Activated CD4-positive, alpha-beta T cell treated with anti-CD3 and anti-CD28 coated beads, Interleukin-2, amount 10 ng/mL, durations not matched to agents 7 days and 5 days (primary cell): ENCODE data around the gene RNF181. TPM values are rescaled to one million over a fixed set of nuclear protein-coding genes. Genes with fewer than 3 reads are reported as not detected.
"Not testable (repeated sequence)": the region's sequence is repeated elsewhere in the genome, so short reads cannot be mapped to it uniquely, and the experiment has no call there.

Experiments used
- CTCF ChIA-PET: fragments of 350-600 bp; sonication (Branson Sonifier 250); formaldehyde crosslinking; loops from one replicate; lab custom pipeline; 2021; ENCODE audit warnings: antibody characterized with exemption; lab: Charles Lee
- POLR2A ChIA-PET: fragments of 350-600 bp; sonication (Branson Sonifier 250); formaldehyde crosslinking; loops from one replicate; lab custom pipeline; 2021; ENCODE audit warnings: antibody characterized with exemption; lab: Charles Lee
- DNase-seq: peaks from one replicate; pipeline ENCODE4 v3.0.0-alpha.2; 2020
- H3K27ac Mint-ChIP-seq: one replicate; pipeline ENCODE4 v1.8.0; 2021; ENCODE audit warnings: mild to moderate bottlenecking, moderate library complexity, mixed read lengths
- H3K27me3 Mint-ChIP-seq: one replicate; pipeline ENCODE4 v1.8.0; 2021; ENCODE audit warnings: mixed read lengths
- H3K36me3 Mint-ChIP-seq: one replicate; pipeline ENCODE4 v1.8.0; 2021; ENCODE audit warnings: low read depth, mixed read lengths
- H3K4me1 Mint-ChIP-seq: one replicate; pipeline ENCODE4 v1.8.0; 2021; ENCODE audit warnings: mixed read lengths
- H3K4me3 Mint-ChIP-seq: one replicate; pipeline ENCODE4 v1.8.0; 2021; ENCODE audit warnings: mild to moderate bottlenecking, moderate library complexity, mixed read lengths
- H3K9me3 Mint-ChIP-seq: one replicate; pipeline ENCODE4 v1.8.0; 2021; ENCODE audit warnings: mixed read lengths
- total RNA-seq, 2 experiments: library from RNA; stranded (reverse); gene quantifications; one replicate each; pipeline ENCODE4 v1.2.3, GENCODE V29; 2021

The RNF181 gene
- total RNA-seq, 2 experiments from 2014 or later: 89.7 to 106 TPM

DNA sequence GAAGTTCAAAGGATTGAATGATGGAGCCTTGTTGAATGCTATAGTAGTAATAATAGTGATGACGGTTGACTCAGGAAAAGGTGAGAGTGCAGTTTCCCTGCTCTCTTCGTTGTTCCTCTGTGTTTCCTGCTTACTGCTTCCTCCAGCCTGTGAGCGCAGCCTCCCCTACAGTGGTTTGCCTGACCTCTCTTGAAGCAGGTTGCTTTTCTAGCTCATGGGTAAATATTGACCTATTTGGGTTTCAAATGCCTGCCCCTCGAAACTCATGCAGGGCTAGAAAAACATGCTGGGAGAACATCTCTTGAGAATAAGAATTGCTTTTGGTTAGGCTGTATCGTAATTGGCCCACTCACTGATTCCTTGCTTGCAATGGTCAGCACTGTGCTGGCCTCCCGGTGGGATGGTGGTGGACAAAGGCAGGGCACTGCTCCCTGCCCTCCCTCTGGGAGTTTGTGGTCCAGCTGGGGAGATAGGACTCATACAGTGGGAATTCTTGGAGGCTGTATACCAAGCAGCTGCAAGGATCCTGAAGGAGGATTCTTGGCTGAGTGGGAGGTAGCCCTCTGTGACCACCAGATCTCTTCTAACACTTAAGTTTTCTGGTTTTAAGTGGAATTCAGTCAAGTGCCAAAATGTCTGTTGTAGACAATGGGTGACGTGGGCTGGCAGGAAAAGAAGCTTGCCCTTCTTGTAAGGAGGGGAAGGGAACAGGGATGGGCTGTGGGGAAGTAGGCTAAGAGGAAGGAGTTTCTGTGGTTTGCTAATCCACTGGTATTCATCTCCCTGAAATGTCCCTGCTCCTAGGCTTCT lies 5.4 kb upstream of the RNF181 start:
- H3K4me3 Mint-ChIP-seq: no peak overlapping the region
- H3K27me3 Mint-ChIP-seq: no peaks in the 10 kb centered on the region
- ChIA-PET CTCF (interaction anchor here (0.9 to 2.2 kb wide), 3 partner anchors 11 to 162 kb away, joined by 3 to 7 read pairs (median 4); no protein-coding TSS in a partner anchor), POLR2A (interaction anchor here (0.6 to 0.7 kb wide), 2 partner anchors 169 to 182 kb away, joined by 3 to 4 read pairs; no protein-coding TSS in a partner anchor)
- peaks cover 47% of the 10 kb centered on the region for H3K4me1 Mint-ChIP-seq
- no peaks in the 10 kb centered on the region for H3K9me3 Mint-ChIP-seq
- peaks cover 11% of the 10 kb centered on the region for H3K36me3 Mint-ChIP-seq
- H3K27ac Mint-ChIP-seq: no peak overlapping the region
- DNase-seq: no peak

DNA sequence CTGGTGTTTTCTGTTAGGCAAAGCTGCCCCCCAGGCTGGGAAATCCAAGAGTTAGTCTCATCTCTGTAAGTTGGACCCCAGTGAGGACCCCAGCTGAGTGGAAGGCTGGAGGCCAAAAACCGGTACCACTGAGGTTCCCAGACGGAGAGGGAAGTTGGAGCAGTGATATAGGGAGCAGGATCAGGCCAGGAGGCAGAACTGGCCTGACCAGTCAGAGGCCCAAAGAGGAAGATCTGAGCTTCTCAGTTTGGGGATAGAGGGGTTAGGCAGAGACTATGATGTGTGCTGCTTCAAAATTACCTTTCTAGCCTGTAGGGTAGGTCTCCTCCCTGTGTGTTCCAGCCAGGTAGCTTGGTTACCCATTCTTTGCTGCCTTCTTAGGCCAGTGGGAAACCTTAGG lies 4.6 kb upstream of the RNF181 start:
- Mint-ChIP-seq H3K9me3 (no peaks in the 10 kb centered on the region), H3K27ac (no peak overlapping the region), H3K36me3 (peaks cover 15% of the 10 kb centered on the region), H3K27me3 (no peaks in the 10 kb centered on the region), H3K4me1 (peaks cover 46% of the 10 kb centered on the region), H3K4me3 (no peak overlapping the region)
- ChIA-PET POLR2A (interaction anchor here (0.6 kb wide), 1 partner anchor 170 kb away, joined by 4 read pairs; no protein-coding TSS in a partner anchor), CTCF (interaction anchor here (0.9 to 2.2 kb wide), 4 partner anchors 10 to 162 kb away, joined by 3 to 7 read pairs (median 5); partner anchors contain the start of gene VAMP8)
- no peak for DNase-seq

DNA sequence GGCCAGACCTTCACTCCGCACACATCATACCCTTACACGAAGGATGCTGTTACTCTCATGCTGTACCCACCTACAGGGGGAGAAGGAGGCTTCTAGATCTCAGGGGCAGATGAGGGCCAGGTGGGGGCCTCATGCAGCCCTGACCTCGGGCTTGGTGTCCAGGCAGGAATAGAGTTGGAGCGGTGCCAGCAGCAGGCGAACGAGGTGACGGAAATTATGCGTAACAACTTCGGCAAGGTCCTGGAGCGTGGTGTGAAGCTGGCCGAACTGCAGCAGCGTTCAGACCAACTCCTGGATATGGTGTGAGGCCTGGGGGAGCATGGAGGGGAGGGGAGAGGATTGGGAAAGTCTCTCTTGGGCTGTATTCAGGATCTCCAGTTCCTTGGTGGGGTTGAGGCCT lies 4.0 kb upstream of the RNF181 start:
- ChIA-PET CTCF (interaction anchor here (0.8 to 2.2 kb wide), 4 partner anchors 9 to 163 kb away, joined by 3 to 7 read pairs (median 4); partner anchors contain the start of gene VAMP8), POLR2A (no interaction called here)
- H3K27me3 Mint-ChIP-seq: no peaks in the 10 kb centered on the region
- H3K9me3 Mint-ChIP-seq: no peaks in the 10 kb centered on the region
- no peak for DNase-seq
- H3K4me3 Mint-ChIP-seq: no peak overlapping the region
- peaks cover 16% of the 10 kb centered on the region for H3K36me3 Mint-ChIP-seq
- H3K27ac Mint-ChIP-seq: no peak overlapping the region
- peaks cover 47% of the 10 kb centered on the region for H3K4me1 Mint-ChIP-seq

DNA sequence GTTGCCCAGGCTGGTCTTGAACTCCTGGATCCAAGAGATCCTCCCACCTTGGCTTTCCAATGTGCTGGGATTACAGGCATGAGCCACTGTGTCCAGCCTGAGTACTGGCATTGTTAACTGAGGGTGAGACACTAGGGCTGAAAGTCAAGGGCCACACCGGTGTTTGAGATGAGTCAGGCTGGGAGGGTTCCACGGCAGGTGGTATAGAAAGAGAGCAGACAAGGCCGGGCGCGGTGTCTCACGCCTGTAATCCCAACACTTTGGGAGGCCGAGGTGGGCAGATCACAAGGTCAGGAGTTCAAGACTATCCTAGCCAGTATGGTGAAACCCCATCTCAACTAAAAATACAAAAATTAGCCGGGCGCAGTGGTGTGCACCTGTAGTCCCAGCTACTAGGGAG lies 3.2 kb upstream of the RNF181 start:
- not testable (repeated sequence) for H3K9me3 Mint-ChIP-seq

DNA sequence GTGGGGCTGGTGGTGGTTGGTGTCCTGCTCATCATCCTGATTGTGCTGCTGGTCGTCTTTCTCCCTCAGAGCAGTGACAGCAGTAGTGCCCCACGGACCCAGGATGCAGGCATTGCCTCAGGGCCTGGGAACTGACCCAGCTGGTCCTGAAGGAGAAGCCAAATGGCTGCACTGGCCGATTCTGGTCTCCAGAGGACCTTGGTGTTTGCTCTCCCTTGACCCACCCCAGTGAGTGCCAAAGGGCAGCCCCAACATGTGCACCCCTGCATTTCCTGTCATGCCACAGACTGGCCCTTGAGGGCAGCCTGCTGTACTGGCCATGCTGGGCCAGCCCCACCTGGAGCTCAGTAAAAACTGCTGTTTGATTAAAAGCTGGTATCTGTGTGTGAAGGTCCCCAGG lies 2.5 kb upstream of the RNF181 start:
- Mint-ChIP-seq H3K27me3 (no peaks in the 10 kb centered on the region), H3K4me1 (peaks cover 46% of the 10 kb centered on the region), H3K36me3 (peaks cover 25% of the 10 kb centered on the region), H3K4me3 (no peak overlapping the region), H3K9me3 (no peaks in the 10 kb centered on the region), H3K27ac (no peak overlapping the region)
- POLR2A ChIA-PET: no interaction called here
- DNase-seq: no peak
- CTCF ChIA-PET: interaction anchor here (0.6 to 3.9 kb wide), 2 partner anchors 13 to 508 kb away, joined by 3 to 21 read pairs; no protein-coding TSS in a partner anchor

More for the DNA sequence above, 3.2 kb upstream of the RNF181 start:
- POLR2A ChIA-PET, H3K27me3 Mint-ChIP-seq, H3K4me3 Mint-ChIP-seq, DNase-seq: not testable (repeated sequence)
- H3K36me3 Mint-ChIP-seq: peaks cover 22% of the 10 kb centered on the region
- CTCF ChIA-PET: interaction anchor here (0.6 to 1.6 kb wide), 4 partner anchors 15 to 508 kb away, joined by 3 to 6 read pairs (median 3); partner anchors contain the start of gene VAMP8
- H3K27ac Mint-ChIP-seq: peak overlapping the region; percentile 11
- peaks cover 52% of the 10 kb centered on the region for H3K4me1 Mint-ChIP-seq

DNA sequence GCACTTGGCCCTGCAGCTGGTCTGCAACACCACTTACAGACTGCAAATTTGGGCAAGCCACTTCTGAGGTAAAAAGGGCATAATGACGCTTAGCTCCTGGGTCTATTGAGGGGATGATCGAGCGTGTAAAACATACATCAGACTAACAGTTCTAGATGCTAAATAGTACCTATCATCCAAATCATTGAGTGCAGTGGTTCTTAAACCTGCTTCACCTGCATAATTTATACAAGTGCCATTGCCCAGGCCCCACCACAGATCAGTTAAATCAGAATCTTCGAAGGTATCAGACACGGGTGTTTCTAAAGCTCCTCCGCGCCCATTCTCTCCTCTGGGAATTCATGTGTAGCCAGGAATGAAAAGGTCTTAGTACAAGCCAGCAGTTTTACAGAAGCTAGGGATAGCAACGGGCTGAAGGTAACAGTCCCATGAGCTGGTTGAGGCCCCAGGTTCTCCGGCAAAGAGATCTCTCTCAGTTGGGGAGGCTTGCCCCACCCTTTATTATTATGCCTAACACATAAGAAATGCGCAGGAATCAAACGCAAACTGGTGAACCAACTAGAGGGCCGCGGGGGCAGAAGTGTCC lies 737 bp upstream of the RNF181 start:
- H3K27me3 Mint-ChIP-seq: no peaks in the 10 kb centered on the region
- peaks cover 38% of the 10 kb centered on the region for H3K4me1 Mint-ChIP-seq
- no peak for DNase-seq
- ChIA-PET POLR2A (interaction anchor here (0.8 to 1.0 kb wide), 2 partner anchors 8 to 39 kb away, joined by 3 to 4 read pairs; no protein-coding TSS in a partner anchor), CTCF (interaction anchor here (0.6 to 3.9 kb wide), 7 partner anchors 11 to 517 kb away, joined by 3 to 21 read pairs (median 5); partner anchors contain the start of genes C2orf68 and VAMP8)
- H3K4me3 Mint-ChIP-seq: peak overlapping the region; percentile 98
- H3K36me3 Mint-ChIP-seq: peaks cover 30% of the 10 kb centered on the region
- H3K9me3 Mint-ChIP-seq: no peaks in the 10 kb centered on the region
- peak overlapping the region; percentile 91 for H3K27ac Mint-ChIP-seq

DNA sequence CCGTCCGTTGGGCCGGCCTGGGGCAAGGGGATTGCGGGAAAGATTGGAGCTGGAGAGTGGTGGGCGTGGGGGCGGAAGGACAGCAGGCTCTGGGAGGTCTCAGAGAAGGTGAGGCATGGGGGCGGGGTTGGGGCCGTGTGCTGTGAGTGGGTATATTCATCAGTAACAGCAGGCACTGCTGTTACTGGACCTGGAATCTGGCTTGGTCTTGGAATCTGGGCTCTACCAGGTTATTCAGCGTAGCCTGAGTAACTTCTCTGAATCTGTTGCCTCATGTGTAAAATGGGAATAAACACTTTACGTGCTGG lies 435 bp downstream of the RNF181 start:
- POLR2A ChIA-PET: interaction anchor here (1.0 kb wide), 1 partner anchor 9 kb away, joined by 4 read pairs; no protein-coding TSS in a partner anchor
- H3K4me1 Mint-ChIP-seq: peaks cover 32% of the 10 kb centered on the region
- CTCF ChIA-PET: interaction anchor here (0.6 to 3.9 kb wide), 7 partner anchors 9 to 223 kb away, joined by 3 to 21 read pairs (median 4); no protein-coding TSS in a partner anchor
- H3K27ac Mint-ChIP-seq: peak overlapping the region; percentile 91
- no peaks in the 10 kb centered on the region for H3K9me3 Mint-ChIP-seq
- H3K4me3 Mint-ChIP-seq: peak overlapping the region; percentile 98
- peaks cover 30% of the 10 kb centered on the region for H3K36me3 Mint-ChIP-seq
- DNase-seq: no peak
- H3K27me3 Mint-ChIP-seq: no peaks in the 10 kb centered on the region

DNA sequence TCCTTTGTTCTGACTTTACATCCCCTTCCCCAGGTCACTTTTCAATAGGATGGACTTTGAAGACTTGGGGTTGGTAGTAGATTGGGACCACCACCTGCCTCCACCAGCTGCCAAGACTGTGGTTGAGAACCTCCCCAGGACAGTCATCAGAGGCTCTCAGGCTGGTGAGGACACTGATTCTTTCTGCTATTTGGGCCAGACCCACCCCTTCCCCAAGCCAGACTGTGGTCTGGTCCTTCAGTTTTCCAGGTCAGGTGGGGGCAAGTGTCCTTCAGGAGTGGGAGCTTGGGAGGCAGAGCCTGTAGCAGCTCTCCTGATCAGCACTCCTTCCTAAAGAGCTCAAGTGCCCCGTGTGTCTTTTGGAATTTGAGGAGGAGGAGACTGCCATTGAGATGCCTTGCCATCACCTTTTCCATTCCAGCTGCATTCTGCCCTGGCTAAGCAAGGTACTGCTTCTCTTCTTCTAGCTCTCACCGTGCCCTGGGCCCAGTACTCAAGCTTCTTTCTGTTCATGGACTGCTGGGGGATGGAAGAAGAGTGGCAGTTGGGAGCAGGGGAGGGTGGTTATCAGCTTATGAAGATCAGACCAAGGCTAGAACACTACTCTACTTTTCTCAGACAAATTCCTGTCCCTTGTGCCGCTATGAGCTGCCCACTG lies 1.1 kb downstream of the RNF181 start:
- POLR2A ChIA-PET: no interaction called here
- no peak for DNase-seq
- H3K27me3 Mint-ChIP-seq: no peaks in the 10 kb centered on the region
- H3K4me1 Mint-ChIP-seq: peaks cover 32% of the 10 kb centered on the region
- H3K27ac Mint-ChIP-seq: peak overlapping the region; percentile 91
- peaks cover 30% of the 10 kb centered on the region for H3K36me3 Mint-ChIP-seq
- H3K4me3 Mint-ChIP-seq: peak overlapping the region; percentile 98
- CTCF ChIA-PET: interaction anchor here (0.6 to 3.9 kb wide), 9 partner anchors 9 to 223 kb away, joined by 3 to 21 read pairs (median 3); no protein-coding TSS in a partner anchor
- no peaks in the 10 kb centered on the region for H3K9me3 Mint-ChIP-seq

DNA sequence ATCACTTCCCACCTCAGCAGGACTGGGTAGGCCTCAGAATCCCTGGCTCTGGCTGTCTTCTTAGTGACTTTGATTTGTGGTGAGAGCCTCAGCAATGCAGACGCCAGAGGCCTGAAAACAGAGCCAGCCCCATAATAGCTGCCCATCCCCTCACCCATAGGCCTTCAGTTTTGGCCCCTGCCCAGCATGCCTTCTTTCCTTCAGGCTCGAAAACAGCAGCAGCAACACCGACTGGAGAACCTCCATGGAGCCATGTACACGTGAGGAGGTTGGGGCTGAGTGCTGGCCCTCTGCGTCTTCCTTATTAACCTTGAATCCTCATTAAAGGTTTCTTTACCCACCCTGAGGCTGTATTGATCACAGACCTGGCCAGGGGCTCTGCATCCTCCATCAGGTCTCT lies 1.7 kb downstream of the RNF181 start:
- Mint-ChIP-seq H3K36me3 (peaks cover 30% of the 10 kb centered on the region), H3K27ac (peak overlapping the region; percentile 91), H3K9me3 (no peaks in the 10 kb centered on the region), H3K27me3 (no peaks in the 10 kb centered on the region), H3K4me3 (peak overlapping the region; percentile 98), H3K4me1 (peaks cover 34% of the 10 kb centered on the region)
- ChIA-PET POLR2A (no interaction called here), CTCF (interaction anchor here (0.6 to 2.1 kb wide), 3 partner anchors 14 to 132 kb away, joined by 3 to 5 read pairs (median 3); no protein-coding TSS in a partner anchor)
- no peak for DNase-seq

DNA sequence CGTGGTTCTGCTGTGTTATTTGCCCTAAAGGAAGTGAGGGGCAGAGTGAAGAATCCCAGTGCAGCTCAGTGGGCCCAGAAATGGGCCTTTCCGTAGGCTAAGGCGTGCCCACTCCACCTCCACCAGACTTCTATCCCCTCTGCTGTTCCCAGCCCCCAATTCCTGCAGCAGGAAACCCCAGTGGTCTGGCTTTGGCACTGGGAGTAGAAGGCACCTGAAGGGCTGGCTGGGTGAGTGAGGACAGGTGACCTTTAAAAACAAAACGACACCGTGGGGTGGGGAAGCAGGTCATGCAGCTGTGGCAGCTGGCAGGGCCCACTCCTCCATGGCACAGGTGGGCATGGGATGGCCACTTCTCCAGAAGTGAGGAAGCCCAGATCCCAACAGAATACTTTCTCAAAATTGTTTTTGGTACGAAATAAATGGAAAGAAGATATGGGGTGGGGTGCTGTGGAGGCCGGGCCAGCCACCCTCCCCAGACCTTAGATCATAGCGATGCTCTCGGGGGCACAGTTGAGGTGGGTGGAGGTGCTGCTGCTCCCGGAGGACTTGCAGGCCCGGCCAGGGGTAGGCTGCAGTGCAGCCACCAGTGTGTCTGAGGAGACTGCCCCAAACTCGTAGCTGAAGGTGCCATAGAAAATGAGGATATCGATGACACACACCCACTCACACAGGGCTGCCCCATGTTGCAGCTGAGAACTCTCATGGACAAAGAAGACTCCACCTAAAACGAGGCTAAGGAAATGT lies 3.2 kb downstream of the RNF181 start:
- no peak for DNase-seq
- CTCF ChIA-PET: interaction anchor here (1.7 kb wide), 1 partner anchor 10 kb away, joined by 4 read pairs; no protein-coding TSS in a partner anchor
- H3K27me3 Mint-ChIP-seq: peaks cover 2% of the 10 kb centered on the region
- H3K36me3 Mint-ChIP-seq: peaks cover 28% of the 10 kb centered on the region
- no peak overlapping the region for H3K4me3 Mint-ChIP-seq
- POLR2A ChIA-PET: no interaction called here
- peaks cover 40% of the 10 kb centered on the region for H3K4me1 Mint-ChIP-seq
- H3K9me3 Mint-ChIP-seq: no peaks in the 10 kb centered on the region
- H3K27ac Mint-ChIP-seq: no peak overlapping the region

DNA sequence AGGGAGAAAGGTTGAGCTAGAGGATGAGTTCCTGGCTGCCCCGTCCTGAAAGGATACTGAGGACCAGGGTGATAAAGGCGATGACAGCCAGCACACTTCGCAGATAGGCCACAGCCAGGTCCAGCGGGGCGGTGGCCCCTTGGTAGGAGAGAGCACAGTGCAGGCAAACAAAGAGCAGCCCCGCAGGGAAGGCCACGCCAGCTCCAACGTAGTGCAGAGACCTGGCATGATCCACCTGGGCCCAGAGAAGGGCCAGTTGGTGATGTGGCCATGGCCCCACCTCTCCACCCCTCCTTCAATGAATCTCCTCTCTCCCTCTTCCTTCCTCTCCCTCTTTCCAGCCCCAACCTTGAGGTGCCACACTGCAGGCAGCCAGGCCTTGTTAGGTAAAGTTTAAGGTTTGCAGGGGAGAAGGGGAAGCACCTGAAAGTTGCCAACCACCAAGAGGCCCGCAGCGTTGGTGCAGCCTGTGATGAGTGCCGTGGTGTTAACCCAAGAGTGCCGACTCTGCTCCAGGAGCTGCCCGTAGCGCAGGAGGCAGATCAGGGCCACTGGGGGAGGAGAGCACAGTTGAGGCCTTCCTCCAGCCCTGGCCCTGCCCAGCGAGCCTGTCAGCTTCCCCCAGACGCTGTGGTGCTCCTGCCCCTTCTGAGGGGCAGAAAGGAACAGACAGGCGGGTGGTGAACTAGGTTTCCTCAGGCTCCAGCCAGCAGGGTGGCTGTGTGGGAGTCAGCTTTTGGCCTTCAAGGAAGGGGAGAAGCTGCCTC lies 4.1 kb downstream of the RNF181 start:
- H3K4me3 Mint-ChIP-seq: no peak overlapping the region

More for the DNA sequence above, 4.1 kb downstream of the RNF181 start:
- peaks cover 2% of the 10 kb centered on the region for H3K27me3 Mint-ChIP-seq
- peaks cover 23% of the 10 kb centered on the region for H3K36me3 Mint-ChIP-seq
- DNase-seq: no peak
- peaks cover 34% of the 10 kb centered on the region for H3K4me1 Mint-ChIP-seq
- no peak overlapping the region for H3K27ac Mint-ChIP-seq
- no peaks in the 10 kb centered on the region for H3K9me3 Mint-ChIP-seq
- ChIA-PET CTCF (interaction anchor here (1.0 to 1.7 kb wide), 3 partner anchors 9 to 181 kb away, joined by 3 to 4 read pairs (median 3); partner anchors contain the start of gene SH2D6), POLR2A (no interaction called here)
